ENCODE results near the gene VAV3.

Gene VAV3

GRCh38 chr1:107867422-107867821 lies 97.6 kb downstream of the VAV3 start:
- DNase-seq (ENCODE audit: low read depth in 1 of 2, low spot score in 1 of 2), result no peak
- Histone ChIP-seq H3K27ac (replicated peaks) (no peak overlapping the region), H3K27me3 (ENCODE audit: insufficient read depth, poor library complexity, severe bottlenecking) (no peaks in the 10 kb centered on the region), H3K4me3 (replicated peaks; ENCODE audit: insufficient read depth, low read length) (no peak overlapping the region)
- no peak for TF ChIP-seq SPI1 (IDR thresholded peaks at IDR 0.05; ENCODE audit: borderline replicate concordance, low read depth)

DNA sequence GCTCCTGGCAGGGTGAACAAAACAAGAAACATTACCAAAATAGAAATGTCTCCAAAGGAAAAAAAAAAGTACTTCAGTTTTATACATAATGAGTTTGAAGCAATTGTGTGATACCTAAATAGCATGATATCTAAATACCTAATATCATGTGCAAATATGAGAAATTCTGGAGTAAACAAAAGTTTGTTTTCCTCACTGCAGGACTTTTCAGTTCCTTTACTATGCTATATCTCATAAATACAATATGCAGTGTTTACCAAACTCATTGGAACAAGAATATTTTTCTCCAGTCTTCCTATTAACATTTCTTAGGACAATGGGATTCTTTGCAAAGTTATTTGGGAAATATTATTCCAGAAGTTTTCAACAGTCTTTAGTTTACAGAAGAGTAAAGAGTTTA lies 98.1 kb downstream of the VAV3 start:
- Histone ChIP-seq H3K27me3 (ENCODE audit: insufficient read depth, poor library complexity, severe bottlenecking) (no peaks in the 10 kb centered on the region), H3K27ac (replicated peaks) (no peak overlapping the region), H3K4me3 (replicated peaks; ENCODE audit: insufficient read depth, low read length) (no peak overlapping the region)
- no peak for DNase-seq (ENCODE audit: low read depth in 1 of 2, low spot score in 1 of 2)
- TF ChIP-seq POLR2AphosphoS5 (IDR thresholded peaks at IDR 0.05; ENCODE audit: low read depth), result no peak
- TF ChIP-seq, protein P1, sequence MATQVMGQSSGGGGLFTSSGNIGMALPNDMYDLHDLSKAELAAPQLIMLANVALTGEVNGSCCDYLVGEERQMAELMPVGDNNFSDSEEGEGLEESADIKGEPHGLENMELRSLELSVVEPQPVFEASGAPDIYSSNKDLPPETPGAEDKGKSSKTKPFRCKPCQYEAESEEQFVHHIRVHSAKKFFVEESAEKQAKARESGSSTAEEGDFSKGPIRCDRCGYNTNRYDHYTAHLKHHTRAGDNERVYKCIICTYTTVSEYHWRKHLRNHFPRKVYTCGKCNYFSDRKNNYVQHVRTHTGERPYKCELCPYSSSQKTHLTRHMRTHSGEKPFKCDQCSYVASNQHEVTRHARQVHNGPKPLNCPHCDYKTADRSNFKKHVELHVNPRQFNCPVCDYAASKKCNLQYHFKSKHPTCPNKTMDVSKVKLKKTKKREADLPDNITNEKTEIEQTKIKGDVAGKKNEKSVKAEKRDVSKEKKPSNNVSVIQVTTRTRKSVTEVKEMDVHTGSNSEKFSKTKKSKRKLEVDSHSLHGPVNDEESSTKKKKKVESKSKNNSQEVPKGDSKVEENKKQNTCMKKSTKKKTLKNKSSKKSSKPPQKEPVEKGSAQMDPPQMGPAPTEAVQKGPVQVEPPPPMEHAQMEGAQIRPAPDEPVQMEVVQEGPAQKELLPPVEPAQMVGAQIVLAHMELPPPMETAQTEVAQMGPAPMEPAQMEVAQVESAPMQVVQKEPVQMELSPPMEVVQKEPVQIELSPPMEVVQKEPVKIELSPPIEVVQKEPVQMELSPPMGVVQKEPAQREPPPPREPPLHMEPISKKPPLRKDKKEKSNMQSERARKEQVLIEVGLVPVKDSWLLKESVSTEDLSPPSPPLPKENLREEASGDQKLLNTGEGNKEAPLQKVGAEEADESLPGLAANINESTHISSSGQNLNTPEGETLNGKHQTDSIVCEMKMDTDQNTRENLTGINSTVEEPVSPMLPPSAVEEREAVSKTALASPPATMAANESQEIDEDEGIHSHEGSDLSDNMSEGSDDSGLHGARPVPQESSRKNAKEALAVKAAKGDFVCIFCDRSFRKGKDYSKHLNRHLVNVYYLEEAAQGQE (IDR thresholded peaks at IDR 0.05; ENCODE audit: insufficient replicate concordance, low read depth), result no peak
- TF ChIP-seq GABPA (IDR thresholded peaks at IDR 0.05; ENCODE audit: low read depth), result no peak
- TF ChIP-seq, protein P2, sequence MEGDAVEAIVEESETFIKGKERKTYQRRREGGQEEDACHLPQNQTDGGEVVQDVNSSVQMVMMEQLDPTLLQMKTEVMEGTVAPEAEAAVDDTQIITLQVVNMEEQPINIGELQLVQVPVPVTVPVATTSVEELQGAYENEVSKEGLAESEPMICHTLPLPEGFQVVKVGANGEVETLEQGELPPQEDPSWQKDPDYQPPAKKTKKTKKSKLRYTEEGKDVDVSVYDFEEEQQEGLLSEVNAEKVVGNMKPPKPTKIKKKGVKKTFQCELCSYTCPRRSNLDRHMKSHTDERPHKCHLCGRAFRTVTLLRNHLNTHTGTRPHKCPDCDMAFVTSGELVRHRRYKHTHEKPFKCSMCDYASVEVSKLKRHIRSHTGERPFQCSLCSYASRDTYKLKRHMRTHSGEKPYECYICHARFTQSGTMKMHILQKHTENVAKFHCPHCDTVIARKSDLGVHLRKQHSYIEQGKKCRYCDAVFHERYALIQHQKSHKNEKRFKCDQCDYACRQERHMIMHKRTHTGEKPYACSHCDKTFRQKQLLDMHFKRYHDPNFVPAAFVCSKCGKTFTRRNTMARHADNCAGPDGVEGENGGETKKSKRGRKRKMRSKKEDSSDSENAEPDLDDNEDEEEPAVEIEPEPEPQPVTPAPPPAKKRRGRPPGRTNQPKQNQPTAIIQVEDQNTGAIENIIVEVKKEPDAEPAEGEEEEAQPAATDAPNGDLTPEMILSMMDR (IDR thresholded peaks at IDR 0.05; ENCODE audit: insufficient read depth, low read length), result no peak
- no peak for TF ChIP-seq SPI1 (IDR thresholded peaks at IDR 0.05; ENCODE audit: borderline replicate concordance, low read depth)

- no peak overlapping the region for H3K4me3 ChIP-seq (replicated peaks; ENCODE audit: insufficient read depth, low read length)
- H3K27ac ChIP-seq (replicated peaks), result no peak overlapping the region
- no peaks in the 10 kb centered on the region for H3K27me3 ChIP-seq (ENCODE audit: insufficient read depth, poor library complexity, severe bottlenecking)
- TF ChIP-seq POLR2AphosphoS5 (IDR thresholded peaks at IDR 0.05; ENCODE audit: low read depth) (no peak), GABPA (IDR thresholded peaks at IDR 0.05; ENCODE audit: low read depth) (no peak), SPI1 (IDR thresholded peaks at IDR 0.05; ENCODE audit: borderline replicate concordance, low read depth) (no peak)
- TF ChIP-seq, protein P2 (IDR thresholded peaks at IDR 0.05; ENCODE audit: insufficient read depth, low read length), result no peak
- TF ChIP-seq, protein P1 (IDR thresholded peaks at IDR 0.05; ENCODE audit: insufficient replicate concordance, low read depth), result no peak
- no peak for DNase-seq (ENCODE audit: low read depth in 1 of 2, low spot score in 1 of 2)
Measured at GRCh38 chr1:107865627-107866026, 99.4 kb downstream of the VAV3 start.

GRCh38 chr1:107863342-107863741 lies 101.6 kb downstream of the VAV3 start:
- H3K27me3 ChIP-seq (ENCODE audit: insufficient read depth, poor library complexity, severe bottlenecking), result no peaks in the 10 kb centered on the region
- no peak for DNase-seq (ENCODE audit: low read depth in 1 of 2, low spot score in 1 of 2)
- H3K4me3 ChIP-seq (replicated peaks; ENCODE audit: insufficient read depth, low read length), result no peak overlapping the region
- TF ChIP-seq, protein P1 (IDR thresholded peaks at IDR 0.05; ENCODE audit: insufficient replicate concordance, low read depth), result no peak
- TF ChIP-seq POLR2AphosphoS5 (IDR thresholded peaks at IDR 0.05; ENCODE audit: low read depth) (no peak), SPI1 (IDR thresholded peaks at IDR 0.05; ENCODE audit: borderline replicate concordance, low read depth) (no peak), GABPA (IDR thresholded peaks at IDR 0.05; ENCODE audit: low read depth) (no peak)
- TF ChIP-seq, protein P2 (IDR thresholded peaks at IDR 0.05; ENCODE audit: insufficient read depth, low read length), result no peak
- H3K27ac ChIP-seq (replicated peaks), result no peak overlapping the region
